ENCODE measurements around the gene DIPK1B. TPM values are rescaled to one million over a fixed set of nuclear protein-coding genes. Genes with fewer than 3 reads are reported as not detected.
A peak's percentile ranks its signal among the peaks of the same experiment; 100 is the strongest.

The DIPK1B gene
- total RNA-seq, 1 experiment from 2014 or later: not detected

DNA sequence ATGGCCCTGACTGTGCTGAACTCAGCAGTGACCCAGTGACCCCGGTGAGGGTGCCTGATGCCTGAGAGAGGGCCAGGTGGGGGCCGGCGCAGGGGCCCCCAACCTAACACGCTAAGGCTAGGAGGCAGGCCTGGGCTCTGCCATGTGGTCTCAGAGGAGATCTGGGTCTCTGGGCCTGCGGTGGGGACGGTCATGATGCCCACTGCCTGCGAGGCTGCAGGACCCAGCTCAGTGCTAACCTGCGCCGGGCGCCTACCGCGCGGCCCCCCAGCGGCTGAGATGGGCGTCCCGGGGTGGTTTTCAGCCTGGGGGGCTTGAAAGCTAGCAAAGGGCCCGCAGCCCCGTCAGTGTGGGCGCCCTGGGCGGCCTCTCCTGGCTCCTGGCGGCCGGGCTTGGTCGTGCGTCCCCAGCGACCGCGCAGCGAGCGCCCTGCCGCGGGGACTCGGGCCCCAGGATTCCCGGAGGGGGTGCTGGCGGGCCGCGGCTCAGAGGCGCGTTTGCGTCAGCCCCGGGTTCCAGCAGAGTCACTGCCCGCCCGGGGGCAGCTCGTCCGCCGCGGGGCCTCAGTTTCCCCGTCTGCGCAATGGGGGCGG lies 47.2 kb upstream of the DIPK1B start:
- Mint-ChIP-seq H3K27me3 (ENCODE audit: insufficient read depth, unreplicated experiment) (no peaks in the 10 kb centered on the region), H3K4me3 (ENCODE audit: unreplicated experiment) (peak overlapping the region; percentile 62), H3K27ac (ENCODE audit: low read depth, unreplicated experiment) (no peak overlapping the region), H3K36me3 (ENCODE audit: insufficient read depth, unreplicated experiment) (peaks cover 6% of the 10 kb centered on the region), H3K9me3 (ENCODE audit: unreplicated experiment) (no peaks in the 10 kb centered on the region), H3K4me1 (ENCODE audit: insufficient read depth, unreplicated experiment) (no peaks in the 10 kb centered on the region)
- ChIA-PET POLR2A (no interaction called here), CTCF (interaction anchor here (0.8 to 1.1 kb wide), 2 partner anchors 8 to 29 kb away, joined by 3 to 4 read pairs; no protein-coding TSS in a partner anchor)
- no peak for DNase-seq (ENCODE audit: unreplicated experiment)
- intact Hi-C loops (cut with micrococcal nuclease): no loop called here
- TF ChIP-seq, protein P1, sequence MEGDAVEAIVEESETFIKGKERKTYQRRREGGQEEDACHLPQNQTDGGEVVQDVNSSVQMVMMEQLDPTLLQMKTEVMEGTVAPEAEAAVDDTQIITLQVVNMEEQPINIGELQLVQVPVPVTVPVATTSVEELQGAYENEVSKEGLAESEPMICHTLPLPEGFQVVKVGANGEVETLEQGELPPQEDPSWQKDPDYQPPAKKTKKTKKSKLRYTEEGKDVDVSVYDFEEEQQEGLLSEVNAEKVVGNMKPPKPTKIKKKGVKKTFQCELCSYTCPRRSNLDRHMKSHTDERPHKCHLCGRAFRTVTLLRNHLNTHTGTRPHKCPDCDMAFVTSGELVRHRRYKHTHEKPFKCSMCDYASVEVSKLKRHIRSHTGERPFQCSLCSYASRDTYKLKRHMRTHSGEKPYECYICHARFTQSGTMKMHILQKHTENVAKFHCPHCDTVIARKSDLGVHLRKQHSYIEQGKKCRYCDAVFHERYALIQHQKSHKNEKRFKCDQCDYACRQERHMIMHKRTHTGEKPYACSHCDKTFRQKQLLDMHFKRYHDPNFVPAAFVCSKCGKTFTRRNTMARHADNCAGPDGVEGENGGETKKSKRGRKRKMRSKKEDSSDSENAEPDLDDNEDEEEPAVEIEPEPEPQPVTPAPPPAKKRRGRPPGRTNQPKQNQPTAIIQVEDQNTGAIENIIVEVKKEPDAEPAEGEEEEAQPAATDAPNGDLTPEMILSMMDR (IDR thresholded peaks at IDR 0.05; ENCODE audit: unreplicated experiment): no peak
- BruUV-seq (replicated peaks): no TSS peak

DNA sequence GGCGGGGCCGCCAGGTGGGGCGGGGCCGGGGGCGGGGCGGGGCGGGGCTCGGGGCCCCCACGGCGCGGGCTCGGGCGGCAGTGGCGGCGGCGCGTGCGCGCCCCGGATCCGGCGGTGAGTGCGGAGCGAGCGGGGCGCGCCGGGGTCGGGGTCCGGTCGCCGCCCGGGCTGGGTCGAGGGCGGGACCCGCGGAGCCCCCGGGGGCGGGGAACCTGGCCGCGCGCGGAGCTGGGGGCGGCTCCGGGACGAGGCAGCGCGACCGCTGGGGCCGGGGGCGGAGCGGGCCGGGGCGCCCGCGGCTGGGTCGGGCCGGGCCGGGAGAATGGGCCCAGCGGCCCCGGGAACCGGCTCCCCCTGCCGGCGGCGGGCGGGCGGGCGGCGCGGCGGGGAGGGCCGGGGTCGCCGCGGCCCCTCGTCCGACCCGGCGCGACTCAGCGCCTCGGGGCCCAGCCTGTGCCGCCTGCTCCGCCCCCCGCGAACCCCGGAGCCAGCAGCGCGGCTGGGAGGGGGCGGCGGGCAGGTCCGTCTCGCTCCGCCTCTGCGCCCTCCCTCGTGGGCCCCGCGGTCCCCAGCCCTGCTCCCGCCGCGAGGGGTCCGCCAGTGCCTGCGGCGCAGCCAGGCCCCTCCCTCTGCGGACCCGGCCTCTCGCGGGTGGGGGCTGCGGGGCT lies 46.5 kb upstream of the DIPK1B start:
- Mint-ChIP-seq H3K4me3 (ENCODE audit: unreplicated experiment) (peak overlapping the region; percentile 52), H3K36me3 (ENCODE audit: insufficient read depth, unreplicated experiment) (peaks cover 6% of the 10 kb centered on the region), H3K27me3 (ENCODE audit: insufficient read depth, unreplicated experiment) (no peaks in the 10 kb centered on the region), H3K4me1 (ENCODE audit: insufficient read depth, unreplicated experiment) (no peaks in the 10 kb centered on the region), H3K9me3 (ENCODE audit: unreplicated experiment) (no peaks in the 10 kb centered on the region), H3K27ac (ENCODE audit: low read depth, unreplicated experiment) (no peak overlapping the region)
- DNase-seq (ENCODE audit: unreplicated experiment): no peak
- TF ChIP-seq, protein P1 (IDR thresholded peaks at IDR 0.05; ENCODE audit: unreplicated experiment): no peak
- intact Hi-C loops (cut with micrococcal nuclease): no loop called here
- ChIA-PET CTCF (interaction anchor here (0.6 kb wide), 1 partner anchor 369 kb away, joined by 3 read pairs; no protein-coding TSS in a partner anchor), POLR2A (no interaction called here)
- BruUV-seq (replicated peaks): no TSS peak

DNA sequence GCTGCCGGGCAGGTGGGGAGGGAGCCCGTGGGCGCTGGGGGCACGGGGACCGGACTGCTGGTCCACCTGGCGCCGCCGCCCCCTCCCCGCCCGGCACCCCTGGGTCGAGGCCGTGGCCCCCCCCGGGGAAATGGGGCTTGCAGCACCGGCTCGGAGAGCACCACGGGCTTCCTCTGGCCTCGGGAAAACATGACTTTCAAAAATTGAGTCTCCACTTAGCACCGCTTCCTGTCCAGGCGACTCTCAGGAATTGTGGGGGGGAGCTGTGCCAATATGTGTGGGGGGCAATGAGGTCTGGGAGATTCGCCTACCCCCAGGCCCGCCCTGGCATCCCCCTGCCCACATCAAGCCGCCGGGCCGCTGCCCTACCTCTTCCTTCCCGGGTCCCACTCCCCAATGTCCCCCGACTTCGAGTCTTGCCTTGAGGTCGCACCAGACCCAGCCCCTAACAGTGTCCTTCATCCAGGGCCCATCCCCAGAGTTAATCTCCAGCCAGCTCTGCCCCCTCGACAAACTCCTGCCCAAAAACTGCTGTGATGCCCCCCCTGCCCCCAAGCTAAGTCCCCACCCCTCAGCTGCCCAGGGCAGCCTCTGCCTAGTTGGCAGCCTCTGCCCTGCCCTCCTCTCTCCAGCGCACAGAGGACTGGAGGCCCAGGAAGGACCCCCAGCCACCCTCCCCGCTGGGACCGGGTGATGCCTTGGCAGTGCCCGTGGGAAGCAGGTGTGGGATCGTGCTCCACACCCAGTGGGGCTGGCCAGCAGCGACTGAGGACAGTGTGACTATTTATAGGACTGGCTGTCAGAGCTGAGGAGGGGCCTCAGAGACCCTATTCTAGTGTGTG lies 45.8 kb upstream of the DIPK1B start:
- Mint-ChIP-seq H3K27me3 (ENCODE audit: insufficient read depth, unreplicated experiment) (no peaks in the 10 kb centered on the region), H3K9me3 (ENCODE audit: unreplicated experiment) (no peaks in the 10 kb centered on the region), H3K4me1 (ENCODE audit: insufficient read depth, unreplicated experiment) (no peaks in the 10 kb centered on the region), H3K4me3 (ENCODE audit: unreplicated experiment) (peak overlapping the region; percentile 52), H3K36me3 (ENCODE audit: insufficient read depth, unreplicated experiment) (peaks cover 6% of the 10 kb centered on the region), H3K27ac (ENCODE audit: low read depth, unreplicated experiment) (no peak overlapping the region)
- intact Hi-C loops (cut with micrococcal nuclease): no loop called here
- ChIA-PET POLR2A (interaction anchor here (0.7 kb wide), 1 partner anchor 1079 kb away, joined by 3 read pairs; no protein-coding TSS in a partner anchor), CTCF (interaction anchor here (0.6 to 0.7 kb wide), 3 partner anchors 368 to 843 kb away, joined by 3 to 4 read pairs (median 3); no protein-coding TSS in a partner anchor)
- no peak for DNase-seq (ENCODE audit: unreplicated experiment)
- TF ChIP-seq, protein P1 (IDR thresholded peaks at IDR 0.05; ENCODE audit: unreplicated experiment): no peak
- no TSS peak for BruUV-seq (replicated peaks)

Measured in MCF 10A (cell line).